Large intestine (tissue), 3 donors: ENCODE measurements around the gene PRPF8. TPM values are rescaled to one million over a fixed set of nuclear protein-coding genes. Genes with fewer than 3 reads are reported as not detected.

Experiments
- DNase-seq, 2 donors: peaks; one replicate each; pipeline versions ENCODE4 v3.0.0 to v3.0.0-alpha.2; 2013
- H3K27ac ChIP-seq: one replicate; pipeline ENCODE4 v1.5.1; 2013; ENCODE audit warnings: low read length
- H3K27me3 ChIP-seq: 2 replicates; pipeline ENCODE4 v1.6.1; 2013; ENCODE audit warnings: low read length; ENCODE audit not compliant: control insufficient read depth, insufficient read depth
- H3K36me3 ChIP-seq: 2 replicates; pipeline ENCODE4 v1.6.1; 2013; ENCODE audit warnings: low read length; ENCODE audit not compliant: control insufficient read depth, insufficient read depth
- H3K4me1 ChIP-seq: one replicate; pipeline ENCODE4 v1.6.1; 2013; ENCODE audit warnings: low read length; ENCODE audit not compliant: control insufficient read depth, insufficient read depth
- H3K4me3 ChIP-seq: one replicate; pipeline ENCODE4 v1.5.1; 2013; ENCODE audit warnings: low read length
- H3K9me3 ChIP-seq: one replicate; pipeline ENCODE4 v1.6.1; 2013; ENCODE audit warnings: mild to moderate bottlenecking, low read depth, low read length, moderate library complexity; ENCODE audit not compliant: control insufficient read depth
- WGBS: methylation state at CpG from one replicate; pipeline ENCODE4 v1.1.5; 2013; ENCODE audit warnings: low lambda C conversion rate; ENCODE audit not compliant: insufficient coverage; 5-methylcytosine and 5-hydroxymethylcytosine counted together
- polyA plus RNA-seq: library from polyadenylated mRNA; unstranded; fragments of 120-200 nt; gene quantifications from one replicate; pipeline ENCODE4 v1.2.1, GENCODE V29; 2013

PRPF8 gene
- polyA plus RNA-seq, 1 donor: 177 TPM

DNA sequence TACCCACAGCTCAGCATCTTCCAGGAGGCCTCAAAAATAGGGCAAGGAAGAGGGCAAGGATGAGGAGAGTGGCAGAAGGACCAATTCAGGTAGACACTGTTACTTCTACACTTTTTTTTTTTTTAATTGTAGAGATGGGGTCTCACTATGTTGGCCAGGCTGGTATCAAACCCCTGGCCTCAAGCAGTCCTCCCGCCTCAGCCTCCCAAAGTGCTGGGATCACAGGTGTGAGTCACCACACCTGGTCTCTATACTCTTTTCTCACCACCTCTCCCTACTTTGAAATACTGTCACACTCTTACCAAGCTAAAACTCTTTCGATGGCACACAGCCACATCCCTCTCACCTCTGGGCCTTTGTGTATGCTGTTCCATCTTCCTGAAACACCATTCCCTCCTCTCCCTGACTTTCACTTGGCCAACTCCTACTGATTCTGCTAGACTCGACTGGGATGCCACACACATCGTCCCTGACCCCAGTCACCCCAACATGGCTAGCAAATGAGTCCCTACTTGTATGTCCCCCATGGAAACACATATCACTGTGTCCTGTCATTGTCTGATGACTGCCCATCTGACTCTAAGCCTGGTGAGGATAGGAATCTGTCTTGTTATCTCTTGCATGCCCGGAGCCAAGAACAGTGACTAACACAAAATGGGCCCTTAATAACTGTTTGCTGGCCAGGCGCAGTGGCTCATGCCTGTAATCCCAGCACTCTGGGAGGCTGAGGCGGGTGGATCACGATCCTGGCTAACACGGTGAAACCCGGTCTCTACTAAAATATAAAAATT is 48.8 kb downstream of the PRPF8 start:
- WGBS: no CpG with 5 or more reads among the region's 10 CpGs
- peaks cover 2% of the 10 kb centered on the region for H3K36me3 ChIP-seq
- H3K4me1 ChIP-seq: no peaks in the 10 kb centered on the region
- no peak overlapping the region for H3K27ac ChIP-seq
- H3K4me3 ChIP-seq: no peak overlapping the region
- H3K9me3 ChIP-seq: peaks cover 3% of the 10 kb centered on the region
- H3K27me3 ChIP-seq: no peaks in the 10 kb centered on the region
- DNase-seq: no peak

DNA sequence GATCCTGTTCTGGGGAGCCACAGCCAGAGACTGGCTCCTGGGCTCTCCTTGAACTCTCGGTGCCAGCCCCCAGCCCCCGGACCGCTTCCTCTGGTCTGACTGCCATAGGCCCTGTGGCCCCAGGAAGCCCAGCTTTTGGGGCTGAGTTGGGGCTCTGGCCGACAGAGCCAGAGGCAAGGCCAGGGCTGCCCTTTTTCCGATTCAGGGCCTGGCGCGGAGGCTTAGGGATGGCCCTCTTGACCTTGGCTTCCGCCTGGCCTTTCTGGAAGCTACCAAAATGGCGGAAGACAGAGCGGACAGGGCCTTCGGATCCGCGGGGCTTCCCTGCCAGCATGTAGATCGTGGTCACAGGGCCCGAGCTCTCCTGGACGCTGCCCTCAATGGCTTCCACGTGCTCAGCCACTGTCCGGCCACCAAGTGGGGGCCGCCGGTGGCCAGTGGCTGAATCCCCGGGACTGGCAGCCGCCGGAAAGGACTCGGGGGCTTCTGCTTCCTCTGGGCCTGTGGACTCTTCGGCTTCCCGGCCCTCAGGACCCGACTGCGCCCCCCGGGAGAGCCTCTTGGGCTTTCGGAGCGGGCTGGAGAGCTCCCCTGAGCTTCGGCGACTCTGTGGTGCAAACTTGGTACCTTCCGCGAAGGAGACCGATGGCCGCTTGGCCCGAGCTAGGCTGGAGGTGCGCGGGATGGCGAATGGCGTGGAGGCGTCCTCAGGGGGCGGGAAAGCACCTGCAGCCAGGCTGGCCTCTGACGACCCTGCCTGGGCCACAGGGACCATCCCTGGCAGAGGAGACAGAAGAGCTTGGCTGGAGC is 49.6 kb downstream of the PRPF8 start:
- H3K4me1 ChIP-seq: peaks cover 2% of the 10 kb centered on the region
- no peak for DNase-seq
- WGBS: no CpG with 5 or more reads among the region's 45 CpGs
- no peaks in the 10 kb centered on the region for H3K27me3 ChIP-seq
- no peak overlapping the region for H3K27ac ChIP-seq
- H3K4me3 ChIP-seq: no peak overlapping the region
- peaks cover 2% of the 10 kb centered on the region for H3K36me3 ChIP-seq
- peaks cover 3% of the 10 kb centered on the region for H3K9me3 ChIP-seq

DNA sequence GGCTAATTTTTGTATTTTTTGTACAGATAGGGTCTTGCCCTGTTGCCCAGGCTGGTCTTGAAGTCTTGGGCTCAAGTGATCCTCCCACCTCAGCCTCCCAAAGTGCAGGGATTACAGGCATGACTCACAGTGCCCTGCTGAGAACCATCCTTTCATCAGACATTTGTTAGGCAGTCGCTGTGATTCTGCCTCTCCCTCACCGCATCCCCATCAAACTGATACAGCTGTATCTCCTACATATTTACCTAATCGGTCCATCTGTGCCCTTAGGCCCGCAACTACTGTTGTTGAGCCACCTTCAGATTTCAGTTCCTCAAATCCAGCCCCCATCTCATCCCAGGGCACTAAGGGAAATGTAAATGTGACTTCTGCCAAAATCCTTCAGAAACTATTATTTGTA is 54.0 kb downstream of the PRPF8 start:
- H3K27me3 ChIP-seq: peaks cover 5% of the 10 kb centered on the region
- peaks cover 3% of the 10 kb centered on the region for H3K9me3 ChIP-seq
- H3K4me3 ChIP-seq: no peak overlapping the region
- H3K27ac ChIP-seq: no peak overlapping the region
- no peak for DNase-seq
- WGBS: no CpG with 5 or more reads among the region's 4 CpGs
- H3K36me3 ChIP-seq: no peaks in the 10 kb centered on the region
- peaks cover 20% of the 10 kb centered on the region for H3K4me1 ChIP-seq

DNA sequence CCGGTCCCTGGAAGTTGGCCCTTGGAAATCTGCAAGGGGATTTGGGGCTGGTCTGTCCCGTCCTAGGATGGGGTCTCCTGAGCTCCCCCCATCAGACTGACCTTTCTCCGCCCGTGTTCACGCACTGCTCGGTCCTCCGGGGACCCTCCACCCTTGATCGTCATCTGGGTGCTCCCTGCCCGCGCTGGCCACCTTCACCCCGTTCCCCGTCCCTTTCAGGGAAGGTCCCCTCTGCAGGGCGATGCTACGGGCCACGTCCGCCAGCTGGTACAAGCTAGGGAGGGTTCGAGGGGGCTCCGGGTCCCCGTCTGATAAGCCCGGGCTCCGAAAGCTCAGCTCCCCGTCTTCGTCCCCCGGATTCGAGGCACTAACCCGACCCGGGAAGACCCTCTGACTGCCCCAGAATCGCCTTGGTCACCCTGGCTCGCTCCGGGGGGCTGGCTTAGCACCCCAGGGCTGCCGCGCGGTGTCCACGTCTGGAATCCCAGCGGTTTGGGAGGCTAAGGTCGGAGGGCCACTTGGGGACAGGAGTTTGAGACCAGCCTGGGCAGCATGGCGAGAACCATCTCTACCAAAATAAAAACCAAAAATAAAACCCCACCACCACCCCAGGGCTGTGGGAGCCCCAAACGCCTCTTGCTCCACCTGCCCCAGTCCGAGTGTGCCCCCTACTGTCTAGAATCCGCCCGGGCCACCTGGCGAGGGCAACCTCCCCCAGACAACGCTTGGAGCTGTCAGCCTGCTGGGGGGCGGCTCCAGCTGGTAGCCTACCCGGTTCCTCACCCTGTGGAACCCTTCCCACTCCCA is 55.0 kb downstream of the PRPF8 start:
- Histone ChIP-seq H3K27ac (peak overlapping the region; percentile 82), H3K9me3 (no peaks in the 10 kb centered on the region), H3K4me3 (peak overlapping the region; percentile 96), H3K4me1 (peaks cover 30% of the 10 kb centered on the region), H3K36me3 (peaks cover 4% of the 10 kb centered on the region), H3K27me3 (peaks cover 5% of the 10 kb centered on the region)
- peak in 1 of 2 donors; percentile 66 for DNase-seq
- WGBS: no CpG with 5 or more reads among the region's 45 CpGs

DNA sequence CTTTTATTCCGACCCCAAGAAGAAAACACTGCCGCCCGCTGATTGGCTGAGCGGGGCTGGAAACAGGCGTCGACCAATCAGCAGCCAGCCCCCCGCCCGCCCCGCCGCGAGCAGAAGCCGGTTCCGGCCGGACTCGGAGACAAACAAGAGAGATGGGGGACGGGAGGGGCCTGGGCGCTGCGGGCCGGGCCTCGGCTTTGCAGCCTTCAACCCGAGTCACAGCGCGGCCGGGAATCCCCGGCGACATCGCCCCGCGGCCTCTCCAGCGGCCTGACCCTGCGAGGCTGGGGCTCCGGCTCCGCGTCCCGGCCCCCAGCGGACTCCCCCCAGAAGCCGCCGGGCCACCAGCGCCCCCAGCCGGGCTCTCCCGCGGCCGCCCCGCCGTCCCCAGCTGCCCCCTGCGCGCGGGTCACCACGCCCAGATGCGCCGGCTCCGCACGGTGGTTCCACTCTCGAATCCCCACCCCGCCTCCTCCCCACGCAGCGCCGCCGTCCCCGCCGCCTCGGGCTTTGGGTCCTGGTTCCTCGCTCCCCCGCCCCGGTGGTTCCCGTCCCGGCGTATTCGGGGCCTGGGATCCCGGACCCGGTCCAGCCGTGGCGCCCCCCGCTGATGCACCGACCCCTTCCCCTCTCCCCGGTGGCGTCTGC is 55.7 kb downstream of the PRPF8 start:
- H3K27ac ChIP-seq: peak overlapping the region; percentile 82
- DNase-seq: peak; percentile 94 to 98
- peaks cover 37% of the 10 kb centered on the region for H3K4me1 ChIP-seq
- no peaks in the 10 kb centered on the region for H3K9me3 ChIP-seq
- WGBS: no CpG with 5 or more reads among the region's 77 CpGs
- H3K27me3 ChIP-seq: peaks cover 5% of the 10 kb centered on the region
- peak overlapping the region; percentile 96 for H3K4me3 ChIP-seq
- H3K36me3 ChIP-seq: peaks cover 7% of the 10 kb centered on the region

DNA sequence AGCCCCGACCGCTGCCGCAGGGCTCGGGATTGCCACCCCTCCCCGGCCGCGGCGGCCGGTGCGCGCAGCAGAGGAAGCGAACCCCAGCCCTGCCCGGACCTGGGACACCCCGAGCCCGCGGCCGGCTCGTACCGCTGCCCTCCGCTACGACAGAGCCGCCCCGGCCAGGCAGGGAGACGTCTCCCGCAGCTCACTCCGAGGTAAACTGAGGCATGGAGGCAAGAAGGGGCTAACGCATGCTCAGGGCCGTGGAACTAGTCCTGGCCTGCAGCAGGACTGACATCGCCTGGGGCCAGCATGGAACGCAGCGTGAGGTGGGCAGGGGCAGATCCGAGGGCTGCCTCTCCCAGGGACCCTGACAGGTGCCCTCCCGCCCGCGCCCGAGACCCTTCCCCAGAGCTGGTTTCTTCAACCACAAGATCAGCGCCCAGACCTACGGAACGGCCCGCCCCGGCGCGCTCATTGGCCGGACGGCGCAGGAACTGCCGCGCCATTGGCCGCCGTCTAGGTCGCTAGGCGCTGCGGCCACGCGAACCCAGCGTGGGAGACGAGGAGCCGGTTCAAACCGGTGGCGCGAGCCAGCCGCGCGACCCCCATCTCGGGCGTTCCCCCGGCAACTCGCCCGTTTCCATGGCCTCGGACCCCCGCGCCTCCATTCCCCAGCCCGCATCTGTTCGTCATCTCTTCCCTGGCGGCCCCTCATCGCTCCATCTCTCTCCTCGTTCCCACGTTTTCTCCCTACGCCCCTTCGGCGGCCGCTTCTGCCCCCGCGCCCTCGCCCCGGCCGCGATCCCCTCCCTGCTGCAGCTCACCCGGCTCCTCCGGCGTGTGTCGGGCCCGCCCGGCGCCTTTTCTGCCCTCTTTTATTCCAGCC is 56.4 kb downstream of the PRPF8 start, which contains the start of gene SLC43A2:
Gene SLC43A2 (minus strand): TSS at position 853 of the 874 bp plus-strand sequence. CDS start 960 bp downstream, outside the sequence.
- no CpG with 5 or more reads among the region's 95 CpGs for WGBS
- Histone ChIP-seq H3K27ac (peak within 1 kb of the TSS; percentile 82), H3K27me3 (peaks cover 5% of the 10 kb centered on the region), H3K4me3 (peak within 1 kb of the TSS; percentile 96), H3K4me1 (peaks cover 37% of the 10 kb centered on the region), H3K36me3 (peaks cover 7% of the 10 kb centered on the region), H3K9me3 (no peaks in the 10 kb centered on the region)
- peak; percentile 88 to 91 for DNase-seq

DNA sequence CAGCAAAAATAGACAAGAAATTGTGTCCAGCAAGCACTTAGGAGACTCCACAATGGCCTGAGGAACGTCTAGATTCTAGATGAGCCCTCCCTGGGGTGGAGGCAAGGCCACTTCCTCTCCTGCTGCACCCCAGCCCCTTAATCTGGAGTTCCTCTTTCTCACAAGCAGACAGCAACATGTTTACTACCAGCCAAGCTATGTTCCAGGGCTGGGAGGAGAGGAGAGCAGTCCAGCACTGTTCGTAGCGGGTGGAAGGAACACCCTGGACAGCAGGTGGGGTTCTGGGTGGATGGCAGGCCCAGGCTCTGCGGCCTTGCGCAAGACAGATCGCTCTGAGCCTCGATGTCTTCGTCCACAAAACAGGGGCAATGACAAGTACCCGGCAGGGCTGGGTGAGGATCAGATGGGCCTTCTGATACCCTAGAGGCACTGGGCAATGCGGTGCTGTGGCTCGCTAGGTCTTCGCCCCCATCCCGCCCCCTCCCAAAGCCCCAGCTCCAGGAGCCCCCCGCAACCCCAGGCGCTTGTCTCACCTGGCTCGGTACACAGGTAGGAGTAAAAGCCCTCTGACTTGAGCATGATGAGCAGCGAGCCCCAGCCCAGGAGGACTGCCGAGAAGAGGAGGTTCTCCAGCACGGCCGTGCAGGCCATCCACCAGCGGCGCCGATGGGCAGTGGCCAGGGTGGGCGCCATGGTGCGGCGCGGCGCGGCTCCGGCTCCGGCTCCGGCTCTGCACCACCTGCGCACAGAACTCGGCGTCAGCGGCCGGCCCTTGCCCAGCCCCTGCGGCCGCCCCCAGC is 57.3 kb downstream of the PRPF8 start:
- H3K4me3 ChIP-seq: peak overlapping the region; percentile 96
- H3K27me3 ChIP-seq: peaks cover 5% of the 10 kb centered on the region
- H3K36me3 ChIP-seq: peaks cover 10% of the 10 kb centered on the region
- H3K27ac ChIP-seq: peak overlapping the region; percentile 77
- no CpG with 5 or more reads among the region's 39 CpGs for WGBS
- H3K9me3 ChIP-seq: no peaks in the 10 kb centered on the region
- DNase-seq: peak in 1 of 2 donors; percentile 49
- H3K4me1 ChIP-seq: peaks cover 37% of the 10 kb centered on the region

DNA sequence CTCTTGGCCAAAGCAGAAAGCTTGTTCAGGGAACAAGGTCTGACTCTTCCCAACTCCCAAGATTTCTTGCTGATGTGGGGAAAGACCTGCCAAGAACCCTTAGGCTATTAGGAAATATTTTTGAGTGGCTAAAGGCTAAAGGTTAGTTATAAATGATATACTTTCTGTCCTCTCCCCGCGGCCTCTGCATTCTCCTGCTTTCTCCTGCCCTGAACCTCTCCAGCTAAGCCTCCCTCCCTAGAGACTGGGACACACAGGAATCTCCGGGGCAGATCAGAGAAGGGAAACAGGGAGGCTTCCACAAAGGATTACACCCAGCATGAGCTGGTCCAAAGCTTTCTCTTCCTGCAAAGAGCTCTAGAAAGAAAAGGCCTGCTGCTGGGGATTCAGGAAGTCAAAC is 58.3 kb downstream of the PRPF8 start:
- Histone ChIP-seq H3K27me3 (peaks cover 5% of the 10 kb centered on the region), H3K36me3 (peaks cover 15% of the 10 kb centered on the region), H3K4me1 (peaks cover 37% of the 10 kb centered on the region), H3K9me3 (no peaks in the 10 kb centered on the region), H3K4me3 (peak overlapping the region; percentile 96), H3K27ac (peak overlapping the region; percentile 77)
- DNase-seq: peak in 1 of 2 donors; percentile 80
- WGBS: no CpG with 5 or more reads among the region's 3 CpGs
